GM12874 (cell line): ENCODE results near the gene CYLD.

Experiments
- TF ChIP-seq, protein P1 (sequence below): IDR thresholded peaks from 2 replicates; pipeline ENCODE4 v1.5.1; 2011; ENCODE audit warnings: low read depth, mild to moderate bottlenecking, control low read depth, low read length, moderate library complexity; ENCODE audit not compliant: insufficient read depth

Gene CYLD

DNA sequence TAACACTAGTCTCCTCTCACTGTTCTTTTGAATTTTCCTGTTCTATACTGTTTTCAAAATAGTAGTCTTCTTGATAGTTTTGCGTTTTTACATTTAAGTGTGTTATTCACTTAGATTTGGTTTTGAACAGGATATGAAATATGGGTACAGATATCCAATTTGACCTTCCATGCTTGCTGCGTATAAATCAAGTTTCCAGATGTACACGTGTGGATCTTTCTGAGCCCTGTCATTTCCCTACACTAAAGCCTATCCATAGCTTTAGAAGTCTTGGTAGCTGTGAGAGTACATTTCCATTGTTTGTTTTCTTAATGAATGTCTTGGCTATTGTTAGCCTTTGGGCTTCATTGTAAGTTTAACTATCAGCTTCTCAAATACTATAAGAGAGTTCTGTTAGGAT lies 20.4 kb downstream of the CYLD start:
- TF ChIP-seq, protein P1, sequence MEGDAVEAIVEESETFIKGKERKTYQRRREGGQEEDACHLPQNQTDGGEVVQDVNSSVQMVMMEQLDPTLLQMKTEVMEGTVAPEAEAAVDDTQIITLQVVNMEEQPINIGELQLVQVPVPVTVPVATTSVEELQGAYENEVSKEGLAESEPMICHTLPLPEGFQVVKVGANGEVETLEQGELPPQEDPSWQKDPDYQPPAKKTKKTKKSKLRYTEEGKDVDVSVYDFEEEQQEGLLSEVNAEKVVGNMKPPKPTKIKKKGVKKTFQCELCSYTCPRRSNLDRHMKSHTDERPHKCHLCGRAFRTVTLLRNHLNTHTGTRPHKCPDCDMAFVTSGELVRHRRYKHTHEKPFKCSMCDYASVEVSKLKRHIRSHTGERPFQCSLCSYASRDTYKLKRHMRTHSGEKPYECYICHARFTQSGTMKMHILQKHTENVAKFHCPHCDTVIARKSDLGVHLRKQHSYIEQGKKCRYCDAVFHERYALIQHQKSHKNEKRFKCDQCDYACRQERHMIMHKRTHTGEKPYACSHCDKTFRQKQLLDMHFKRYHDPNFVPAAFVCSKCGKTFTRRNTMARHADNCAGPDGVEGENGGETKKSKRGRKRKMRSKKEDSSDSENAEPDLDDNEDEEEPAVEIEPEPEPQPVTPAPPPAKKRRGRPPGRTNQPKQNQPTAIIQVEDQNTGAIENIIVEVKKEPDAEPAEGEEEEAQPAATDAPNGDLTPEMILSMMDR, result no peak

DNA sequence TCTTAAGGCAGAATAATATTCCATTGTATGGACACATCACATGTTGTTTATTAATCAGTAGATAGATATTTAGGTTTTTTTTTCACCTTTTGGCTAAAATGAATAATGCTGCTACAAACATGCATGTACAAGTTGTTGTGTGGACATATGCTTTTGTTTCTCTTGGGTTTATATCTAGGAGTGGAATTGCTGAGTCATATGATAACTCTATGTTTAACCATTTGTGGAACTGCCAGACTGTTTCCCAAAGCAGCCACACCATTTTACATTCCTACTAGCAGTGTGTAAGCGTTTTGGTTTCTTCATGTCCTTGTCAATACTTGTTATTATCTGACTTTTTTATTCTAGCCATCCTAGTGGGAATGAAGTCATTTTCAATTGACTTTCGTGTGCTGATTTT lies 21.3 kb downstream of the CYLD start:
- TF ChIP-seq, protein P1, result no peak

DNA sequence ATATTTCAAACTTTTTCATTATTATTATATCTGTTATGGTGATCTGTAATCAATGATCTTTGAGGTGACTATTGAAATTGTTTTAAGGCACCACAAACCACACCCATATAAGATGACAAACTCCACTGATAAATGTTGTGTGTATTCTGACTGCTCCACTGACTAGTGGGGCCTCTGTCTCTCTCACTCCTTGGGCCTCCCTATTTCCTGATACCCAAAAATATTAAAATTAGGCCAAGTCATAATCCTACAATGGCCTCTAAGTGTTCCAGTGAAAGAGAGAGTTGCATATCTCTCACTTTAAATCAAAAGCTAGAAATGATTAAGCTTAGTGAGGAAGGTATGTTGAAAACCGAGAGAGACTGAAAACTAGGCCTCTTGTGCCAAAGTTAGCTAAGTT lies 23.4 kb downstream of the CYLD start:
- TF ChIP-seq, protein P1, result no peak

DNA sequence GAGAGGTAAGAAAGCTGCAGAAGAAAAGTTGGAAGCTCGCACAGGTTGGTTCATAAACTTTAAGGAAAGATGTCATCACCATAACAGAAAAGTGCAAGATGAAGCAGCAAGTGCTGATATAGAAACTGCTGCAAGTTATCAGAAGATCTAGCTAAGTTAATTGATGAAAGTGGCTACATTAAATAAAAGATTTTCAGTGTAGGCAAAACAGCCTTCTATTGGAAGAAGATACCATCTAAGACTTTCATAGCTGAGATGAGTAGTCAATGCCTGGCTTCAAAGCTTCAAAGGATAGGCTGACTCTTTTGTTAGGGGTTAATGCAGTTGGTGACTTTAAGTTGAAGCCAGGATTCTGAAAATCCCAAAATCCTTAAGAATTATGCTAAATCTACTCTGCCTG lies 24.0 kb downstream of the CYLD start:
- TF ChIP-seq, protein P1, result no peak

DNA sequence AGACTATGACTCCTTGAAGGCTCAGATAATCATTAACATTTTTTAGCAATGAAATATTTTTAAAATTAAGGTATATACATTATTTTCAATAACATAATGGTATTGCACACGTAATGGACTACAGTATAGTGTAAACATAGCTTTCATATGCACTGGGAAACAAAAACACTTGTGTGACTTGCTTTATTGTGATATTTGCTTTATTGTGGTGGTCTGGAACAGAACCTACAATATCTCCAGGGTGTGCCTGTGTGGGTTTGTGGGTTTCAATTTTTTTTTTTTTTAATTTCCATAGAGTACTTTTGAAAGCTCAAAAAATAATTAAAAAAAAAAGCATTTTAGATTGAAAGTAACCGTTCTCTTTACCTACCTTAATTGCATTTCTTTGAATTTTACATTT lies 25.3 kb downstream of the CYLD start:
- TF ChIP-seq, protein P1, result no peak

DNA sequence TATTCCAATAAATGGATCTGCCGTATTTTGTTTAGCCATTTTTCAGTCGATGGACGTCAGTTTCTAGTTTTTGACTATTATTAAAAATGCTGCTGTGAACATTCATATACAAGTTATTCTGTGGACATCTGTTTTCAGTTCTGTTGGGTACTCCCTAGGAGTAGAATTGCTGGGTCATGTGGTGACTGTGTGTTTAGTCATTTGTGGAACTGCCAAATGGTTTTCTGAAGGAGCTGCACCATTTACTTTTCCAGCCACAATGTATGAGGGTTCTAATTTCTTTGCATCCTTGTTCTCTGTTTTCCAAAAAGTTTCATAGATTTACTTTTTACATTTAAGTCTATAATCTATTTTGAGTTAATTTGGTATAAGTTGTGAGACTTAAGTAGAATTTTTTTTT lies 29.5 kb downstream of the CYLD start:
- TF ChIP-seq, protein P1, result no peak

DNA sequence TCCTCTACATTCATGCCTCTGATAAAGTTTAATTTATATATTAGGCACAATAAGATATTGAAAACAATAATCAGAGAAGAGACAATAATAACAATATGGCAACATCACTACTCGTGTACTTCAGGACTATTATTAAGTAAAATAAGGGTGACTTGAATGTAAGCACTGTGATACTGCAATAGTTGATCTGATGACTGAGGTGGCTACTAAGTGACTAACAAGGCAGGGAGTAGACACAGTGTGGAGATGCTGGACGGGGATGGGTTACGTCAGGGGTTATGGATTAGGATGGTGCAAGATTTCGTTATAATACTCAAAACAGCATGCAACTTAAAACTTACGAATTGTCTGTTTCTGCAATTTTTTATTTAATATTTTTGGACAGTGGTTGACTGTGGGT lies 32.5 kb downstream of the CYLD start:
- TF ChIP-seq, protein P1, result no peak

DNA sequence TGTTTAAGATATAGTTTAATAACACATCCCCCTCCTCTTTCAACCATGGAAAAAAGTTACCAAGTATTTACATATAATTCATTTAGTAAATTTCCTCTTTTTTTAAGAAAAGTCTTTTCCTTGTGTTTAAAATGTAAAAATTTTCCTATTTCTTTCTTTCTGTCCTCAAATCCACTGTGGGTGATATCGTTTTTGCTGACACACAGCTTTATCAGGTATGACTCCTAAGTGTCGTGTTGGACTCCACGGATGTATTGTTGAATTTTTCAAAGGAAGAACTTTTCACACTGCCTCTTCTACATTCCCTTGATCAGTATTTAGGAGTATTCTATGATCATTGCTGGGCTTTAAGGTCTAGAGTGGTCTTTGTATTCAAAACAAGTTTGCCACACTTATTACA lies 33.1 kb downstream of the CYLD start:
- TF ChIP-seq, protein P1, result no peak
